MCF 10A (cell line): Measurements from ENCODE around the gene CES3. TPM values are rescaled to one million over a fixed set of nuclear protein-coding genes. Genes with fewer than 3 reads are reported as not detected.

Experiments
- BruUV-seq: library from RNA; stranded (reverse); fragments of 400-500 nt; replicated peaks from 2 replicates; lab custom pipeline; 2021; lab: Mats Ljungman, UMichigan
- CTCF ChIA-PET: fragments of 300-600 bp; sonication (Branson Sonifier 250); formaldehyde crosslinking; extraction: SDS; loops from one replicate; lab custom pipeline; 2021; ENCODE audit warnings: antibody characterized with exemption, inconsistent platforms; lab: Yijun Ruan, JAX
- POLR2A ChIA-PET: fragments of 300-600, 350-650 bp; sonication (Branson Sonifier 250); formaldehyde crosslinking; extraction: SDS; loops from one replicate; lab custom pipeline; 2020; ENCODE audit warnings: antibody characterized with exemption, inconsistent platforms; lab: Yijun Ruan, JAX
- DNase-seq: peaks from one replicate; pipeline ENCODE4 v3.0.0-alpha.2; 2018; ENCODE audit not compliant: unreplicated experiment
- H3K27ac Mint-ChIP-seq: one replicate; pipeline ENCODE4 v1.8.0; 2022; ENCODE audit warnings: mild to moderate bottlenecking, low read depth, mixed read lengths; ENCODE audit not compliant: unreplicated experiment
- H3K27me3 Mint-ChIP-seq: one replicate; pipeline ENCODE4 v1.8.0; 2022; ENCODE audit warnings: mixed read lengths; ENCODE audit not compliant: insufficient read depth, unreplicated experiment
- H3K36me3 Mint-ChIP-seq: one replicate; pipeline ENCODE4 v1.8.0; 2022; ENCODE audit warnings: mild to moderate bottlenecking, moderate library complexity, mixed read lengths; ENCODE audit not compliant: insufficient read depth, unreplicated experiment
- H3K4me1 Mint-ChIP-seq: one replicate; pipeline ENCODE4 v1.8.0; 2022; ENCODE audit warnings: mixed read lengths; ENCODE audit not compliant: insufficient read depth, unreplicated experiment
- H3K4me3 Mint-ChIP-seq: one replicate; pipeline ENCODE4 v1.8.0; 2022; ENCODE audit warnings: mild to moderate bottlenecking, moderate library complexity, mixed read lengths; ENCODE audit not compliant: unreplicated experiment
- H3K9me3 Mint-ChIP-seq: one replicate; pipeline ENCODE4 v1.8.0; 2022; ENCODE audit warnings: mixed read lengths; ENCODE audit not compliant: unreplicated experiment
- CTCF ChIP-seq: fragments of 200-600 bp; IDR thresholded peaks from one replicate; pipeline ENCODE4 v1.8.0; 2022; ENCODE audit warnings: antibody characterized with exemption, mild to moderate bottlenecking; ENCODE audit not compliant: unreplicated experiment
- intact Hi-C: fragments of 100-400 bp; cut with micrococcal nuclease; formaldehyde crosslinking; loops from 2 replicates; pipeline ENCODE4 v1.14.1; 2022
- total RNA-seq: library from RNA; stranded (reverse); gene quantifications from 2 replicates; pipeline ENCODE4 v1.2.3, GENCODE V29; 2022

Gene CES3
- total RNA-seq, 1 experiment from 2014 or later: 0.65 TPM

DNA sequence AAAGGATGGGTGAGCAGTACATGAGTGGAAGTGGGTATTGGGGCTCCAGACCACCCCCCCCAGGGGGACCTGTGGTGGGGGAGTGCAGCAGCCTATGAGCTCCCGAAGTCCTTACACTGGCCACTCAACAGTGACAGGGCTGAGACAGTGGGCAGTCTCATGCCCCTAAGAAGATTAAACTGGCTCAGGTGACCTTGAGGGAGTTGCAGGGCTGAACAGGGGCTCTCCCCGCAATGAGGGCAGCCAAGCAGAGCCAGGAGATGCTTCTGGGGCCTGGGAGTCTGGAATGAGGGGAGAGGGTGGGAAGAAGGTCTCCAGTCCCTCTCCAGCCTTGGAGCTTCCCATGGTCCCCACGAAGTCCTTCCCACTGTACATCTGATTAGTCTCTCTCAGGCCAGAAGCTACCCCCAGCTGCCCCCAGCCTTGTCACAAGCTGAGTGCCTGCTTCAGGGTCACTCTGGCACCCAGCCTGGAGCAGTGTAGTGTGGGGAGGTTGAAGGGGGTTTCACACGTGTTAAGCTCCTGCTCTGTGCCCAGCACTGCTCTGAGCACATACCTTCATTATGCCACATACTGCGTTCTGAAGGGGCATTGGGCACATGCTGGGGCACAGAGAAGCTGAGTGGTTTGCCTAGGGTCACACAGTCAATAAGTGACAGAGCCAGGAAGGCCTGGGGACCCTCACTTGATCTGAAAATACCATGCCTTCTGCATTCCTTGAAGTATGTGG, 41.3 kb upstream of the CES3 start:
- no peak for TF ChIP-seq CTCF
- ChIA-PET POLR2A (interaction anchor here (0.6 to 2.0 kb wide), 8 partner anchors 9 to 652 kb away, joined by 3 to 11 read pairs (median 3); partner anchors contain the start of gene CIAO2B), CTCF (interaction anchor here (0.5 to 4.2 kb wide), 7 partner anchors 8 to 240 kb away, joined by 3 to 25 read pairs (median 8); partner anchors contain the start of genes FBXL8 and TRADD)
- BruUV-seq: no TSS peak
- no peak overlapping the region for H3K4me3 Mint-ChIP-seq
- no peaks in the 10 kb centered on the region for H3K9me3 Mint-ChIP-seq
- DNase-seq: no peak
- H3K27ac Mint-ChIP-seq: no peak overlapping the region
- H3K36me3 Mint-ChIP-seq: no peaks in the 10 kb centered on the region
- H3K4me1 Mint-ChIP-seq: peaks cover 18% of the 10 kb centered on the region
- H3K27me3 Mint-ChIP-seq: no peaks in the 10 kb centered on the region
- intact Hi-C loops: no loop called here

- H3K36me3 Mint-ChIP-seq: no peaks in the 10 kb centered on the region
- H3K27me3 Mint-ChIP-seq: no peaks in the 10 kb centered on the region
- BruUV-seq: no TSS peak
Observed at GRCh38 chr16:66920299-66920590, 40.8 kb upstream of the CES3 start.

GRCh38 chr16:66920924-66921680, 40.0 kb upstream of the CES3 start:
- POLR2A ChIA-PET: interaction anchor here (1.2 to 2.0 kb wide), 2 partner anchors 11 to 20 kb away, joined by 3 to 11 read pairs; no protein-coding TSS in a partner anchor
- CTCF ChIA-PET: interaction anchor here (0.6 to 4.2 kb wide), 5 partner anchors 7 to 65 kb away, joined by 3 to 25 read pairs (median 8); no protein-coding TSS in a partner anchor
- H3K36me3 Mint-ChIP-seq: no peaks in the 10 kb centered on the region
- no peaks in the 10 kb centered on the region for H3K27me3 Mint-ChIP-seq
- H3K4me3 Mint-ChIP-seq: no peak overlapping the region
- no peaks in the 10 kb centered on the region for H3K9me3 Mint-ChIP-seq
- no peak for TF ChIP-seq CTCF
- H3K4me1 Mint-ChIP-seq: peaks cover 18% of the 10 kb centered on the region
- BruUV-seq: no TSS peak
- intact Hi-C loops: no loop called here
- no peak for DNase-seq
- no peak overlapping the region for H3K27ac Mint-ChIP-seq

More at GRCh38 chr16:66920299-66920590, 40.8 kb upstream of the CES3 start:
- intact Hi-C loops: no loop called here
- POLR2A ChIA-PET: interaction anchor here (0.7 to 2.0 kb wide), 5 partner anchors 8 to 371 kb away, joined by 3 to 11 read pairs (median 4); partner anchors contain the start of gene CIAO2B
- CTCF ChIA-PET: interaction anchor here (0.5 to 4.2 kb wide), 5 partner anchors 8 to 66 kb away, joined by 3 to 25 read pairs (median 8); no protein-coding TSS in a partner anchor
- Mint-ChIP-seq H3K4me1 (peaks cover 18% of the 10 kb centered on the region), H3K9me3 (no peaks in the 10 kb centered on the region), H3K4me3 (no peak overlapping the region), H3K27ac (no peak overlapping the region)
- no peak for TF ChIP-seq CTCF
- DNase-seq: no peak
